A673 (cell line): Measurements from ENCODE around the gene BBX. TPM values are rescaled to one million over a fixed set of nuclear protein-coding genes. Genes with fewer than 3 reads are reported as not detected.

Experiments
- BruUV-seq: library from RNA; stranded (reverse); fragments of 400-500 nt; replicated peaks from 2 replicates; lab custom pipeline; 2021; lab: Mats Ljungman, UMichigan
- CTCF ChIA-PET: fragments of 300-600 bp; sonication (Branson Sonifier 250); formaldehyde crosslinking; loops from one replicate; lab custom pipeline; 2022; ENCODE audit warnings: antibody characterized with exemption; lab: Charles Lee
- POLR2A ChIA-PET: fragments of 300-600 bp; sonication (Branson Sonifier 250); formaldehyde crosslinking; loops from one replicate; lab custom pipeline; 2022; ENCODE audit warnings: antibody characterized with exemption; ENCODE audit not compliant: low non-redundant PET; lab: Charles Lee
- DNase-seq: peaks from one replicate; pipeline ENCODE4 v3.0.0-alpha.2; 2015; ENCODE audit warnings: low spot score
- H3K27ac ChIP-seq: fragments of 200-600 bp; sonication (generic); 2 replicates; pipeline ENCODE4 v1.5.1; 2016; ENCODE audit warnings: mixed run types, low read depth, mild to moderate bottlenecking, mixed read lengths, antibody characterized with exemption, low read length; ENCODE audit not compliant: poor library complexity, severe bottlenecking
- H3K27me3 ChIP-seq: fragments of 200-600 bp; sonication (generic); replicated peaks from 2 replicates; pipeline ENCODE4 v1.6.1; 2017; ENCODE audit warnings: mixed run types, low read depth, mild to moderate bottlenecking, mixed read lengths, antibody characterized with exemption, low read length; ENCODE audit not compliant: insufficient read depth, poor library complexity
- H3K36me3 ChIP-seq: fragments of 200-600 bp; sonication (generic); 2 replicates; pipeline ENCODE4 v1.6.1; 2016; ENCODE audit warnings: mixed run types, mild to moderate bottlenecking, mixed read lengths, antibody characterized with exemption, low read length; ENCODE audit not compliant: insufficient read depth, poor library complexity, severe bottlenecking
- H3K4me1 ChIP-seq: fragments of 200-600 bp; sonication (generic); 2 replicates; pipeline ENCODE4 v1.6.1; 2017; ENCODE audit warnings: mixed run types, mild to moderate bottlenecking, mixed read lengths, antibody characterized with exemption, low read length; ENCODE audit not compliant: insufficient read depth, poor library complexity, severe bottlenecking
- H3K4me3 ChIP-seq: fragments of 200-600 bp; sonication (generic); 2 replicates; pipeline ENCODE4 v1.5.1; 2016; ENCODE audit warnings: low read depth, mixed run types, mild to moderate bottlenecking, mixed read lengths, low read length; ENCODE audit not compliant: poor library complexity, severe bottlenecking
- H3K9me3 ChIP-seq: fragments of 200-600 bp; sonication (generic); 2 replicates; pipeline ENCODE4 v1.6.1; 2016; ENCODE audit warnings: mixed run types, low read depth, mild to moderate bottlenecking, mixed read lengths, antibody characterized with exemption, low read length; ENCODE audit not compliant: poor library complexity, severe bottlenecking
- EZH2 ChIP-seq: fragments of 200-600 bp; sonication (generic); IDR thresholded peaks from 2 replicates; pipeline ENCODE4 v1.6.1; 2017; ENCODE audit warnings: borderline replicate concordance, low read depth, mild to moderate bottlenecking, mixed read lengths, antibody characterized with exemption, low read length; ENCODE audit not compliant: poor library complexity, severe bottlenecking
- intact Hi-C: fragments of 100-400 bp; cut with micrococcal nuclease; formaldehyde crosslinking; loops from one replicate; pipeline ENCODE4 v1.10.0; 2022; ENCODE audit not compliant: unreplicated experiment
- total RNA-seq: library from RNA; stranded (reverse); gene quantifications from 2 replicates; pipeline ENCODE4 v1.2.3, GENCODE V29; 2021
- TF ChIP-seq, protein P1 (sequence below): fragments of 300-800, 200-600 bp; sonication (generic); conservative IDR thresholded peaks from 2 replicates; pipeline ENCODE4 v1.5.1; 2017; ENCODE audit warnings: low read depth, mild to moderate bottlenecking, antibody characterized with exemption, low read length, moderate library complexity, mixed read lengths

BBX gene
- total RNA-seq, 1 experiment from 2014 or later: 28.9 TPM

DNA sequence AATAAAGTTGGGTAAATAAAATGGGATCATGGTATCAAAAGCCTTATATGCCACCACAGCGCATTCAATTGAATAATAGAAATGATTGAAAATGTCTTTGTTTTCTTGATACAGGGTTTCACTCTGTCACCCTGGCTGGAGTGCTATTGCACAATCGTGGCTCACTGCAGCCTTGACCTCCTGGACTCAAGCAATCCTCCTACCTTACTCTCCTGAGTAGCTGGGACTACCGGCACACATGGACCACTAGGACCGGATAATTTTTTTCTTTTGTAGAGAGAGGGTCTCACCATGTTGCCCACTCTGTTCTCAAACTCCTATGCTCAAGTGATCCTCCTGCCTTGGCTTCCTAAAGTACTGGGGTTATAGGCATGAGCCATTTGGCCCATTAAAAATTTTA, 33.8 kb upstream of the BBX start:
- ChIA-PET CTCF (no interaction called here), POLR2A (no interaction called here)
- H3K9me3 ChIP-seq: no peaks in the 10 kb centered on the region

DNA sequence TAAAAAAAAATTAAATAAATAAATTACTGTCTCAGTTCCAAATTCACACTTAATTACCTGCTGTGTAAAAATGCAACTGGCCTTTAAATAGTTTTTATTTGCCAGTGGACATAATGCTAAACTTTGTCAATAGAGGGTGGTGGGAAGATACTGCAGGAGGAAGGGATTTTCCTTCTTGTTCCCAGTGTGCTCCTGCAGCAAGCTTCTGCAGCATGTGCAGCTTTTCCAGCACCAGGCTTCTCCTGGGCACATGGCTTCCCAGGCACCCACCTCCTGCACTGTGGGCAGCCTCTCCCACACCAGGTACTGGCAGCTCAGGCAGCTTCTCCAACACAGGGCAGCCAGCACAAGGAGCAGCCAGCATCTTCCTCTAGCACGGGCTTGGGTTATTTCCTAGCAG, 29.6 kb upstream of the BBX start:
- no peak for DNase-seq
- no peak overlapping the region for H3K4me3 ChIP-seq
- CTCF ChIA-PET: no interaction called here
- H3K4me1 ChIP-seq: no peaks in the 10 kb centered on the region
- H3K27ac ChIP-seq: no peak overlapping the region
- no peak for TF ChIP-seq EZH2
- no peaks in the 10 kb centered on the region for H3K9me3 ChIP-seq
- intact Hi-C loops: no loop called here
- H3K27me3 ChIP-seq: peaks cover 6% of the 10 kb centered on the region
- POLR2A ChIA-PET: no interaction called here
- no TSS peak for BruUV-seq
- no peaks in the 10 kb centered on the region for H3K36me3 ChIP-seq

More for the DNA sequence above, 33.8 kb upstream of the BBX start:
- H3K36me3 ChIP-seq: no peaks in the 10 kb centered on the region
- TF ChIP-seq, protein P1, sequence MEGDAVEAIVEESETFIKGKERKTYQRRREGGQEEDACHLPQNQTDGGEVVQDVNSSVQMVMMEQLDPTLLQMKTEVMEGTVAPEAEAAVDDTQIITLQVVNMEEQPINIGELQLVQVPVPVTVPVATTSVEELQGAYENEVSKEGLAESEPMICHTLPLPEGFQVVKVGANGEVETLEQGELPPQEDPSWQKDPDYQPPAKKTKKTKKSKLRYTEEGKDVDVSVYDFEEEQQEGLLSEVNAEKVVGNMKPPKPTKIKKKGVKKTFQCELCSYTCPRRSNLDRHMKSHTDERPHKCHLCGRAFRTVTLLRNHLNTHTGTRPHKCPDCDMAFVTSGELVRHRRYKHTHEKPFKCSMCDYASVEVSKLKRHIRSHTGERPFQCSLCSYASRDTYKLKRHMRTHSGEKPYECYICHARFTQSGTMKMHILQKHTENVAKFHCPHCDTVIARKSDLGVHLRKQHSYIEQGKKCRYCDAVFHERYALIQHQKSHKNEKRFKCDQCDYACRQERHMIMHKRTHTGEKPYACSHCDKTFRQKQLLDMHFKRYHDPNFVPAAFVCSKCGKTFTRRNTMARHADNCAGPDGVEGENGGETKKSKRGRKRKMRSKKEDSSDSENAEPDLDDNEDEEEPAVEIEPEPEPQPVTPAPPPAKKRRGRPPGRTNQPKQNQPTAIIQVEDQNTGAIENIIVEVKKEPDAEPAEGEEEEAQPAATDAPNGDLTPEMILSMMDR: no peak
- TF ChIP-seq EZH2: no peak
- BruUV-seq: no TSS peak
- no peaks in the 10 kb centered on the region for H3K4me1 ChIP-seq
- DNase-seq: no peak
- no peak overlapping the region for H3K27ac ChIP-seq
- peaks cover 6% of the 10 kb centered on the region for H3K27me3 ChIP-seq
- no peak overlapping the region for H3K4me3 ChIP-seq
- intact Hi-C loops: no loop called here

DNA sequence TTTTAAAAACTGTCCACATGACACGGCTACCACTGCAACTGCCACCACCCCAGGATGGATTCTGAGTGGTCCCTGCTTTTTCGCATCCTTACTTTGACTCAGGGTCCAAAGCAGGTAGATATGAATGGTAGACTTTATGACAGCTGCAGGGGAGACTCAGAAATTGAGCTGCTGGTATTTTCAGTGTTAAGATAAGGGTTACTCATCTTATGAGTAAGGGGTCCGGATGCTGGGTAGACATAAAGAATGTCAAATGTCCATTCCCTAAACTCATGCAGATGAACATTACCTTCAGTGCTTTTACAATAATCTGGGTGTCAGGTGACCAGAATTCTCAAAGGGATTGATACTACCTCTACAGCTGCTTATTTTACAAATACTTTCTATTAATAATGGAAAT, 25.9 kb upstream of the BBX start:
- CTCF ChIA-PET: no interaction called here
- H3K4me1 ChIP-seq: no peaks in the 10 kb centered on the region
- no peaks in the 10 kb centered on the region for H3K36me3 ChIP-seq
- DNase-seq: no peak
- TF ChIP-seq EZH2: no peak
- TF ChIP-seq, protein P1: no peak
- H3K9me3 ChIP-seq: no peaks in the 10 kb centered on the region
- H3K27ac ChIP-seq: no peak overlapping the region
- POLR2A ChIA-PET: no interaction called here
- BruUV-seq: no TSS peak
- no peak overlapping the region for H3K4me3 ChIP-seq
- H3K27me3 ChIP-seq: peaks cover 6% of the 10 kb centered on the region
- intact Hi-C loops: no loop called here

DNA sequence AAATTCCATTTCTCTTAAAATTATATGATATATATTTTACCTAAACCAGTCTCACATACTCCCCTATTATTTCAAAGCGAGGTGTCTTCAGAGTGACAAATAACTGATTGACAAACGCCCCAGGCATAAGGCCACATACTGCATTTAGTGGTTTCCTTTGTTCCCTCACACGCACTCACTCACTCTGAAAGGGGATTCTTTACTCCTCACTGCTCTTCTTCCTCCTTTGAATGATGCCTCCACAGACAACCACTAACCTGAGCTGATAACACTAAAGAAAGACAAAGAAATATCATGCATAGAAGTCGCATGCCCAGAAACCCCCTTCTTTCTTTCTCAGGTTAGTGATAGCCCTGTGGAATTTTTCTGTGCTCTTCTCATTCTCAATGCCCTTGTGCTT, 24.1 kb upstream of the BBX start:
- no TSS peak for BruUV-seq
- CTCF ChIA-PET: no interaction called here
- POLR2A ChIA-PET: no interaction called here

More for the DNA sequence above, 24.1 kb upstream of the BBX start:
- Histone ChIP-seq H3K27me3 (peaks cover 1% of the 10 kb centered on the region), H3K36me3 (no peaks in the 10 kb centered on the region), H3K4me3 (no peak overlapping the region), H3K27ac (no peak overlapping the region), H3K9me3 (no peaks in the 10 kb centered on the region), H3K4me1 (no peaks in the 10 kb centered on the region)
- intact Hi-C loops: no loop called here
- DNase-seq: no peak
- TF ChIP-seq, protein P1: no peak
- no peak for TF ChIP-seq EZH2
